ENCODE data around the gene CUL9.

- TF ChIP-seq, protein P1, sequence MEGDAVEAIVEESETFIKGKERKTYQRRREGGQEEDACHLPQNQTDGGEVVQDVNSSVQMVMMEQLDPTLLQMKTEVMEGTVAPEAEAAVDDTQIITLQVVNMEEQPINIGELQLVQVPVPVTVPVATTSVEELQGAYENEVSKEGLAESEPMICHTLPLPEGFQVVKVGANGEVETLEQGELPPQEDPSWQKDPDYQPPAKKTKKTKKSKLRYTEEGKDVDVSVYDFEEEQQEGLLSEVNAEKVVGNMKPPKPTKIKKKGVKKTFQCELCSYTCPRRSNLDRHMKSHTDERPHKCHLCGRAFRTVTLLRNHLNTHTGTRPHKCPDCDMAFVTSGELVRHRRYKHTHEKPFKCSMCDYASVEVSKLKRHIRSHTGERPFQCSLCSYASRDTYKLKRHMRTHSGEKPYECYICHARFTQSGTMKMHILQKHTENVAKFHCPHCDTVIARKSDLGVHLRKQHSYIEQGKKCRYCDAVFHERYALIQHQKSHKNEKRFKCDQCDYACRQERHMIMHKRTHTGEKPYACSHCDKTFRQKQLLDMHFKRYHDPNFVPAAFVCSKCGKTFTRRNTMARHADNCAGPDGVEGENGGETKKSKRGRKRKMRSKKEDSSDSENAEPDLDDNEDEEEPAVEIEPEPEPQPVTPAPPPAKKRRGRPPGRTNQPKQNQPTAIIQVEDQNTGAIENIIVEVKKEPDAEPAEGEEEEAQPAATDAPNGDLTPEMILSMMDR (IDR thresholded peaks at IDR 0.05), result no peak
- no peak for TF ChIP-seq EZH2 (IDR thresholded peaks at IDR 0.05)
- no peak for TF ChIP-seq EZH2phosphoT487 (IDR thresholded peaks at IDR 0.05)
Observed at GRCh38 chr6:43204271-43205105, 22.5 kb downstream of the CUL9 start.

Data from neural progenitor cell (in vitro differentiated cells).